PC-3 (cell line): ENCODE results near the gene ANTXR1. TPM values are rescaled to one million over a fixed set of nuclear protein-coding genes. Genes with fewer than 3 reads are reported as not detected.

ENCODE experiments used
- ATAC-seq: fragments of 200-7000 bp; cut with Tn5 transposase; 2 replicates; pipeline ENCODE4 v1.9.1; 2020; ENCODE audit warnings: mild to moderate bottlenecking, moderate library complexity
- BruUV-seq: library from RNA; stranded (reverse); fragments of 400-500 nt; replicated peaks from 2 replicates; lab custom pipeline; 2021; lab: Mats Ljungman, UMichigan
- CTCF ChIA-PET: fragments of 300-600 bp; sonication (Branson Sonifier 250); formaldehyde crosslinking; loops from one replicate; lab custom pipeline; 2022; ENCODE audit warnings: antibody characterized with exemption; lab: Charles Lee
- POLR2A ChIA-PET: fragments of 300-600 bp; sonication (Branson Sonifier 250); formaldehyde crosslinking; loops from one replicate; lab custom pipeline; 2022; ENCODE audit warnings: antibody characterized with exemption; ENCODE audit not compliant: unreplicated experiment; lab: Charles Lee
- DNase-seq: peaks from one replicate; pipeline ENCODE4 v3.0.0-alpha.2; 2015
- H2AFZ ChIP-seq: fragments of 300-600 bp; sonication (generic); 2 replicates; pipeline ENCODE4 v1.6.0; 2016; ENCODE audit warnings: antibody characterized with exemption, low read length
- H3F3A ChIP-seq: fragments of 300-600 bp; sonication (generic); one replicate; pipeline ENCODE4 v1.6.0; 2017; ENCODE audit warnings: antibody characterized with exemption, low read length, control low read depth, mild to moderate bottlenecking; ENCODE audit not compliant: unreplicated experiment
- H3K27ac ChIP-seq: fragments of 300-600 bp; sonication (generic); 2 replicates; pipeline ENCODE4 v1.5.1; 2016; ENCODE audit warnings: mild to moderate bottlenecking, low read length
- H3K27me3 ChIP-seq: fragments of 300-600 bp; sonication (generic); 2 replicates; pipeline ENCODE4 v1.6.1; 2016; ENCODE audit warnings: low read length, mixed read lengths
- H3K36me3 ChIP-seq: fragments of 300-600 bp; sonication (generic); 2 replicates; pipeline ENCODE4 v1.6.1; 2016; ENCODE audit warnings: low read depth, mixed run types, low read length, mixed read lengths
- H3K4me1 ChIP-seq: fragments of 300-600 bp; sonication (generic); 2 replicates; pipeline ENCODE4 v1.5.1; 2016; ENCODE audit warnings: low read length; ENCODE audit not compliant: insufficient read depth
- H3K4me2 ChIP-seq: fragments of 300-600 bp; sonication (generic); 2 replicates; pipeline ENCODE4 v1.6.0; 2016; ENCODE audit warnings: low read length
- H3K4me3 ChIP-seq: fragments of 300-600 bp; sonication (generic); 2 replicates; pipeline ENCODE4 v1.5.1; 2016; ENCODE audit warnings: mild to moderate bottlenecking, low read length, mixed read lengths
- H3K79me2 ChIP-seq: fragments of 300-600 bp; sonication (generic); 2 replicates; pipeline ENCODE4 v1.6.1; 2017; ENCODE audit warnings: low read length, mixed read lengths
- H3K9ac ChIP-seq: fragments of 300-600 bp; sonication (generic); 2 replicates; pipeline ENCODE4 v1.6.0; 2016; ENCODE audit warnings: mild to moderate bottlenecking, low read length
- H3K9me2 ChIP-seq: fragments of 300-600 bp; sonication (generic); replicated peaks from 2 replicates; pipeline ENCODE4 v1.6.1; 2016; ENCODE audit warnings: mixed run types, low read length, mixed read lengths
- H3K9me3 ChIP-seq: fragments of 300-600 bp; sonication (generic); 2 replicates; pipeline ENCODE4 v1.6.1; 2016; ENCODE audit warnings: low read length, mixed read lengths
- H4K20me1 ChIP-seq: fragments of 300-600 bp; sonication (generic); 2 replicates; pipeline ENCODE4 v1.6.1; 2016; ENCODE audit warnings: low read length, mixed read lengths
- EZH2 ChIP-seq: fragments of 300-600 bp; sonication (generic); IDR thresholded peaks from one replicate; pipeline ENCODE4 v1.6.1; 2017; ENCODE audit warnings: antibody characterized with exemption, mild to moderate bottlenecking, low read length; ENCODE audit not compliant: unreplicated experiment
- EZH2phosphoT487 ChIP-seq: fragments of 300-600 bp; sonication (generic); IDR thresholded peaks from 2 replicates; pipeline ENCODE4 v1.6.1; 2018; ENCODE audit warnings: mild to moderate bottlenecking, antibody characterized with exemption, low read length, borderline replicate concordance
- intact Hi-C: fragments of 100-400 bp; cut with micrococcal nuclease; formaldehyde crosslinking; loops from 2 replicates; pipeline ENCODE4 v1.9.0; 2023
- total RNA-seq: library from RNA; depleted of rRNA; stranded (reverse); fragments of >200 nt; gene quantifications from 2 replicates; pipeline ENCODE4 v1.2.3, GENCODE V29; 2014
- TF ChIP-seq, protein P1 (sequence below): fragments of 300-600 bp; sonication (generic); conservative IDR thresholded peaks from 2 replicates; pipeline ENCODE4 v1.5.1; 2017; ENCODE audit warnings: antibody characterized with exemption, low read depth, mild to moderate bottlenecking, low read length

Gene ANTXR1
- total RNA-seq, 1 experiment from 2014 or later = 31.2 TPM

GRCh38 chr2:69073928-69074570 lies 61.1 kb downstream of the ANTXR1 start:
- TF ChIP-seq EZH2 (no peak), EZH2phosphoT487 (no peak)
- TF ChIP-seq, protein P1, sequence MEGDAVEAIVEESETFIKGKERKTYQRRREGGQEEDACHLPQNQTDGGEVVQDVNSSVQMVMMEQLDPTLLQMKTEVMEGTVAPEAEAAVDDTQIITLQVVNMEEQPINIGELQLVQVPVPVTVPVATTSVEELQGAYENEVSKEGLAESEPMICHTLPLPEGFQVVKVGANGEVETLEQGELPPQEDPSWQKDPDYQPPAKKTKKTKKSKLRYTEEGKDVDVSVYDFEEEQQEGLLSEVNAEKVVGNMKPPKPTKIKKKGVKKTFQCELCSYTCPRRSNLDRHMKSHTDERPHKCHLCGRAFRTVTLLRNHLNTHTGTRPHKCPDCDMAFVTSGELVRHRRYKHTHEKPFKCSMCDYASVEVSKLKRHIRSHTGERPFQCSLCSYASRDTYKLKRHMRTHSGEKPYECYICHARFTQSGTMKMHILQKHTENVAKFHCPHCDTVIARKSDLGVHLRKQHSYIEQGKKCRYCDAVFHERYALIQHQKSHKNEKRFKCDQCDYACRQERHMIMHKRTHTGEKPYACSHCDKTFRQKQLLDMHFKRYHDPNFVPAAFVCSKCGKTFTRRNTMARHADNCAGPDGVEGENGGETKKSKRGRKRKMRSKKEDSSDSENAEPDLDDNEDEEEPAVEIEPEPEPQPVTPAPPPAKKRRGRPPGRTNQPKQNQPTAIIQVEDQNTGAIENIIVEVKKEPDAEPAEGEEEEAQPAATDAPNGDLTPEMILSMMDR = no peak
- ChIA-PET POLR2A (interaction anchor here (0.6 kb wide), 2 partner anchors 60 to 208 kb away, joined by 3 to 4 read pairs; no protein-coding TSS in a partner anchor), CTCF (no interaction called here)
- H3K9me2 ChIP-seq = no peaks in the 10 kb centered on the region
- intact Hi-C loops = no loop called here
- no peak overlapping the region for H3K4me2 ChIP-seq
- no TSS peak for BruUV-seq
- DNase-seq (peak; percentile 11), ATAC-seq (peak; percentile 64)
- H4K20me1 ChIP-seq = no peaks in the 10 kb centered on the region
- H3K9me3 ChIP-seq = no peaks in the 10 kb centered on the region
- no peak overlapping the region for H3K9ac ChIP-seq
- no peaks in the 10 kb centered on the region for H3K79me2 ChIP-seq
- no peaks in the 10 kb centered on the region for H3F3A ChIP-seq
- no peaks in the 10 kb centered on the region for H3K27me3 ChIP-seq
- no peak overlapping the region for H3K4me3 ChIP-seq
- H3K4me1 ChIP-seq = no peaks in the 10 kb centered on the region
- no peak overlapping the region for H3K27ac ChIP-seq
- H3K36me3 ChIP-seq = peaks cover 20% of the 10 kb centered on the region
- no peak overlapping the region for H2AFZ ChIP-seq

DNA sequence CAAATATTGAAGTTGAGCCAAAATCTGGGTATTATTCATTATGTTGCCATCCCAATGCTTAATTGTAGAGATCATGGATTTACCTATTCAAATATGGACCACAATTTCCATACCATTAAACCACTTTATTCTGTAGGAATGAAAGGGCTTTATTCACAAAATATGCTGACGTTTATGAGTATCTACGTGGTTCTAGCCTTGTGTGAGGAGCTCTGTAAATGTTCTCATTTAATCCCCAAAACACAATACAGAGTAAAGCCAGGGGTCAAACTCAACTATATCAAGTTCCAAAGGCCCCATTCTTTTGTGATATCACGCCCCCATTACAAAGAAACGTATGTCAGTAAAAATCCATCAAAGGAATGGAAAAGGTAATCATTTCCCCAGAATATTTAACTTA lies 61.9 kb downstream of the ANTXR1 start:
- Histone ChIP-seq H3K27ac (no peak overlapping the region), H3K9me2 (no peaks in the 10 kb centered on the region), H3K4me3 (no peak overlapping the region), H3K4me2 (no peak overlapping the region), H4K20me1 (no peaks in the 10 kb centered on the region), H3K27me3 (no peaks in the 10 kb centered on the region), H3F3A (no peaks in the 10 kb centered on the region), H3K4me1 (no peaks in the 10 kb centered on the region), H3K9me3 (no peaks in the 10 kb centered on the region), H2AFZ (no peak overlapping the region), H3K9ac (no peak overlapping the region), H3K79me2 (no peaks in the 10 kb centered on the region), H3K36me3 (peaks cover 20% of the 10 kb centered on the region)
- no peak for ATAC-seq
- no peak for DNase-seq
- POLR2A ChIA-PET = no interaction called here
- intact Hi-C loops = no loop called here
- CTCF ChIA-PET = no interaction called here
- BruUV-seq = no TSS peak
- no peak for TF ChIP-seq EZH2phosphoT487
- TF ChIP-seq, protein P1 = no peak
- no peak for TF ChIP-seq EZH2

DNA sequence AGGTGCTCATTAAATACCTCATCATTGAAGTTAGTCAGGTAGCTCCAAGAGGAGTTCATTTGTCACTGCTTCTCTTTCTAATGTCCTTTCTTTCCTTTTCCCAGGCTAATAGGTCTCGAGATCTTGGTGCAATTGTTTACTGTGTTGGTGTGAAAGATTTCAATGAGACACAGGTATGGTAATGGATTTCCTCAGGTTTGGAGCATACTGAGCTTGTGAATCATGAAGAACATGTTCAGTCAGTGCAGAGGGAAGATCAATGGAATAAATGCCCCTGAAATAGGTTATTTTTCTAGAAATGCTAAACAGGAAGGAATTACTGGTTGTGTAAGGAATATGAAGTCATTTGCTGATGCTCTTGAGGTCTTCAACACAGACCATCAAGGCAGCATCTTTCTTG lies 62.5 kb downstream of the ANTXR1 start:
- no peak for ATAC-seq
- Histone ChIP-seq H3K9ac (no peak overlapping the region), H3K27me3 (no peaks in the 10 kb centered on the region), H3K4me1 (no peaks in the 10 kb centered on the region), H3K9me3 (no peaks in the 10 kb centered on the region), H2AFZ (no peak overlapping the region), H3K79me2 (no peaks in the 10 kb centered on the region), H4K20me1 (no peaks in the 10 kb centered on the region), H3F3A (no peaks in the 10 kb centered on the region), H3K9me2 (no peaks in the 10 kb centered on the region), H3K36me3 (peaks cover 20% of the 10 kb centered on the region), H3K4me3 (no peak overlapping the region), H3K27ac (no peak overlapping the region), H3K4me2 (no peak overlapping the region)
- POLR2A ChIA-PET = no interaction called here
- no TSS peak for BruUV-seq
- intact Hi-C loops = no loop called here
- DNase-seq = no peak
- CTCF ChIA-PET = no interaction called here
- TF ChIP-seq EZH2phosphoT487 (no peak), EZH2 (no peak)
- TF ChIP-seq, protein P1 = no peak
